GM12875 (cell line): ENCODE measurements around the gene MISP3.

Experiments
- H3K4me3 ChIP-seq: one replicate; pipeline ENCODE4 v1.5.1; 2011; ENCODE audit warnings: low read depth, low read length, control low read depth
- CTCF ChIP-seq: IDR thresholded peaks from 2 replicates; pipeline ENCODE4 v1.5.1; 2011; ENCODE audit warnings: low read depth, mild to moderate bottlenecking, control low read depth, inconsistent platforms, low read length, moderate library complexity, borderline replicate concordance; ENCODE audit not compliant: insufficient read depth

MISP3 gene

GRCh38 chr19:14105680-14106079 lies 33.1 kb downstream of the MISP3 start:
- no peak for TF ChIP-seq CTCF
- no peak overlapping the region for H3K4me3 ChIP-seq

- TF ChIP-seq CTCF, result no peak
Measured at GRCh38 chr19:14106840-14107239, 34.3 kb downstream of the MISP3 start.

GRCh38 chr19:14107581-14108461 lies 35.2 kb downstream of the MISP3 start:
- no peak for TF ChIP-seq CTCF
- H3K4me3 ChIP-seq, result no peak overlapping the region

More at GRCh38 chr19:14106840-14107239, 34.3 kb downstream of the MISP3 start:
- H3K4me3 ChIP-seq, result no peak overlapping the region

GRCh38 chr19:14110650-14111049 lies 38.1 kb downstream of the MISP3 start:
- H3K4me3 ChIP-seq, result no peak overlapping the region
- no peak for TF ChIP-seq CTCF

- H3K4me3 ChIP-seq, result no peak overlapping the region
- TF ChIP-seq CTCF, result no peak
Measured at GRCh38 chr19:14111486-14111885, 38.9 kb downstream of the MISP3 start.

GRCh38 chr19:14112051-14112808 lies 39.6 kb downstream of the MISP3 start:
- no peak for TF ChIP-seq CTCF
- H3K4me3 ChIP-seq, result no peak overlapping the region
